ENCODE results near the gene RNF121.

DNA sequence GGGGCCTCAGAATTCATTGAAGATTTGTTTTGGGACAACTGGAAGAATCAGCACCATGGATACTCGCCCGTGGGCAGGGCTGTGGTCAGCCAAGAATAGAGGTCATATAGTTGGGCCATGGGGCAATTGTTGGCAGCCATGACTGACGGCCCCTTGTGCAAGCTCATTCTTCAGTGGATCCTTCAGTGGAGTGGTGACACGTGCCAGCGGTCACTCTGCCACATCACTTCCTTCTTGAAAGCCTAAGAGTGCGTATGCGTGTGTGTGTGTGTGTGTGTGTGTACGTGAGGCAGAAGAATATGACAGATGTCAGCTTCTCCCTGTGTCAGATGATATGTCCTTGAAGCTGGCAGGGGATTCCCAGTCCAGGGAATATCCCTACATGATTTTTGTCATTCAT is 68.1 kb downstream of the RNF121 start:
- TF ChIP-seq, protein P1, sequence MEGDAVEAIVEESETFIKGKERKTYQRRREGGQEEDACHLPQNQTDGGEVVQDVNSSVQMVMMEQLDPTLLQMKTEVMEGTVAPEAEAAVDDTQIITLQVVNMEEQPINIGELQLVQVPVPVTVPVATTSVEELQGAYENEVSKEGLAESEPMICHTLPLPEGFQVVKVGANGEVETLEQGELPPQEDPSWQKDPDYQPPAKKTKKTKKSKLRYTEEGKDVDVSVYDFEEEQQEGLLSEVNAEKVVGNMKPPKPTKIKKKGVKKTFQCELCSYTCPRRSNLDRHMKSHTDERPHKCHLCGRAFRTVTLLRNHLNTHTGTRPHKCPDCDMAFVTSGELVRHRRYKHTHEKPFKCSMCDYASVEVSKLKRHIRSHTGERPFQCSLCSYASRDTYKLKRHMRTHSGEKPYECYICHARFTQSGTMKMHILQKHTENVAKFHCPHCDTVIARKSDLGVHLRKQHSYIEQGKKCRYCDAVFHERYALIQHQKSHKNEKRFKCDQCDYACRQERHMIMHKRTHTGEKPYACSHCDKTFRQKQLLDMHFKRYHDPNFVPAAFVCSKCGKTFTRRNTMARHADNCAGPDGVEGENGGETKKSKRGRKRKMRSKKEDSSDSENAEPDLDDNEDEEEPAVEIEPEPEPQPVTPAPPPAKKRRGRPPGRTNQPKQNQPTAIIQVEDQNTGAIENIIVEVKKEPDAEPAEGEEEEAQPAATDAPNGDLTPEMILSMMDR (IDR thresholded peaks at IDR 0.05), result no peak
- no peak for TF ChIP-seq POLR2A (IDR thresholded peaks at IDR 0.05)
- TF ChIP-seq POLR2AphosphoS5 (IDR thresholded peaks at IDR 0.05), result no peak
